HG03378 (cell line): Measurements from ENCODE around the gene GJB2.
"Not testable (repeated sequence)": the region's sequence is repeated elsewhere in the genome, so short reads cannot be mapped to it uniquely, and the experiment has no call there.

Experiments used
- ATAC-seq: cut with Tn5 transposase; IDR thresholded peaks from one replicate; pipeline ENCODE4 v1.9.1; 2021; ENCODE audit warnings: mild to moderate bottlenecking, moderate library complexity; ENCODE audit not compliant: unreplicated experiment

Gene GJB2

GRCh38 chr13:20171364-20171763, 21.4 kb downstream of the GJB2 start:
- ATAC-seq: no peak

GRCh38 chr13:20170921-20171320, 21.8 kb downstream of the GJB2 start:
- no peak for ATAC-seq

GRCh38 chr13:20168396-20168795, 24.3 kb downstream of the GJB2 start:
- ATAC-seq: no peak

GRCh38 chr13:20165417-20166257, 27.1 kb downstream of the GJB2 start:
- no peak for ATAC-seq

GRCh38 chr13:20161951-20162300, 30.8 kb downstream of the GJB2 start:
- ATAC-seq: no peak

GRCh38 chr13:20161275-20161950, 31.3 kb downstream of the GJB2 start:
- ATAC-seq: peak; percentile 44

GRCh38 chr13:20160306-20161274, 32.1 kb downstream of the GJB2 start, which contains the start of gene GJA3:
Gene GJA3, minus strand, starts transcription at chr13:20161052. Its CDS starts 17,764 bp downstream, at chr13:20143288.
- ATAC-seq: peak; percentile 27

GRCh38 chr13:20159646-20160305, 33.0 kb downstream of the GJB2 start:
- ATAC-seq: no peak

- ATAC-seq: no peak
These were observed 35.5 kb downstream of the GJB2 start for GRCh38 chr13:20157151-20157796.

- no peak for ATAC-seq
These were observed 36.0 kb downstream of the GJB2 start for GRCh38 chr13:20156702-20157101.

- ATAC-seq: not testable (repeated sequence)
These were observed 39.4 kb downstream of the GJB2 start for GRCh38 chr13:20153290-20153689.

- no peak for ATAC-seq
These were observed 41.1 kb downstream of the GJB2 start for GRCh38 chr13:20151612-20152011.

- ATAC-seq: no peak
These were observed 41.7 kb downstream of the GJB2 start for GRCh38 chr13:20151016-20151415.

- ATAC-seq: no peak
These were observed 42.2 kb downstream of the GJB2 start for GRCh38 chr13:20150561-20150960.

- ATAC-seq: no peak
These were observed 43.0 kb downstream of the GJB2 start for GRCh38 chr13:20149762-20150161.

- no peak for ATAC-seq
These were observed 44.1 kb downstream of the GJB2 start for GRCh38 chr13:20148501-20149183.

- ATAC-seq: no peak
These were observed 46.4 kb downstream of the GJB2 start for GRCh38 chr13:20146381-20146780.

GRCh38 chr13:20145521-20145920, 47.2 kb downstream of the GJB2 start:
- no peak for ATAC-seq

- no peak for ATAC-seq
These were observed 48.4 kb downstream of the GJB2 start for GRCh38 chr13:20144141-20144850.
